ENCODE results near the gene SINHCAF.
A peak's percentile ranks its signal among the peaks of the same experiment; 100 is the strongest.

The SINHCAF gene

DNA sequence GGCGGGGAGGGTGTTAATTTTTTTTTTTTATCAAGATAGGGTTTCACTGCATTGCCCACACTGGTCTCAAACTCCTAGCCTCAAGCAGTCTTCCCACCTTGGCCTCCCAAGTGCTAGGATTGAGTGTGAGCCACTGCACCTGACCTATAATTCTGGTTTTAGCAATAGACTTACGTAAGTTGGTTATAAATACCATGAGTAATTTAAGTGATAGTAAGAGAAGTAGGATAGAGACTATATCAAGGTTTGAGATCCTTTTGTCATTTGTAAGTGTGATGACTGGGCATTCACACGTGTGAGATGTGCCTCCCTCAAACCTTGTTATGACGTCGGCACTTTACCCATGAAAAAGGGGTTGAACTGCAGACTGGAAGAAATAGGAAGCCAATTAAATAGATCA lies 22.5 kb downstream of the SINHCAF start:
- H3K4me3 ChIP-seq (ENCODE audit: low read length) = no peak overlapping the region
- peaks cover 34% of the 10 kb centered on the region for H3K4me1 ChIP-seq (ENCODE audit: insufficient read depth, low read length)
- H3K27me3 ChIP-seq (ENCODE audit: insufficient read depth, low read length) = no peaks in the 10 kb centered on the region
- H3K36me3 ChIP-seq (ENCODE audit: insufficient read depth, low read length) = peaks cover 83% of the 10 kb centered on the region
- 92% methylated on average over 4 of the region's 5 CpGs for WGBS
- H3K9me3 ChIP-seq (ENCODE audit: insufficient read depth, low read depth, low read length) = no peaks in the 10 kb centered on the region
- H3K9ac ChIP-seq (ENCODE audit: low read depth, low read length) = no peak overlapping the region
- no peak overlapping the region for H3K27ac ChIP-seq (ENCODE audit: low read depth, low read length)

GRCh38 chr12:31301311-31301710 lies 24.6 kb downstream of the SINHCAF start:
- Histone ChIP-seq H3K4me3 (ENCODE audit: low read length) (no peak overlapping the region), H3K27ac (ENCODE audit: low read depth, low read length) (no peak overlapping the region), H3K27me3 (ENCODE audit: insufficient read depth, low read length) (no peaks in the 10 kb centered on the region), H3K9ac (ENCODE audit: low read depth, low read length) (no peak overlapping the region), H3K4me1 (ENCODE audit: insufficient read depth, low read length) (peaks cover 33% of the 10 kb centered on the region), H3K9me3 (ENCODE audit: insufficient read depth, low read depth, low read length) (no peaks in the 10 kb centered on the region), H3K36me3 (ENCODE audit: insufficient read depth, low read length) (peaks cover 93% of the 10 kb centered on the region)
- WGBS = 94% methylated on average over 2 of the region's 2 CpGs

DNA sequence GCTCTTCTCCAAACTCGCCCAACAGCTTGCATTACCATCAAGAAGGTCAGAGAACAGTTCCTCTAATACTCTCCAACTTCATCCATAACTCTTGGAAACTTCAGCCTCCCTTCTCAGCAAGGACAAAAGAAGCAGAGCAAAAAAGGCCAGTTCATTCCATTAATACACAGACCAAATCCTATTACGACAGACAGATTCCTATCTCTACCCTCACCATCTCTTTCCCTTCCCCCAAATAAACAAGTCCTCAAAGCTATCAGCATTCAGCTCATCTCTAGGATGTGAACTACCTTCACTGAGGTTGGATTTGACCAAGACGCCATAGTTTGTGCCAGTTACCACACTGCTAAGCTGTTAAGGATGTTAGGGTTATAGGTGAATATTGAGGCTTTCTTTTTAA lies 25.2 kb downstream of the SINHCAF start:
- peaks cover 33% of the 10 kb centered on the region for H3K4me1 ChIP-seq (ENCODE audit: insufficient read depth, low read length)
- no peak overlapping the region for H3K4me3 ChIP-seq (ENCODE audit: low read length)
- H3K27ac ChIP-seq (ENCODE audit: low read depth, low read length) = no peak overlapping the region
- H3K36me3 ChIP-seq (ENCODE audit: insufficient read depth, low read length) = peaks cover 94% of the 10 kb centered on the region
- H3K9me3 ChIP-seq (ENCODE audit: insufficient read depth, low read depth, low read length) = no peaks in the 10 kb centered on the region
- no peak overlapping the region for H3K9ac ChIP-seq (ENCODE audit: low read depth, low read length)
- 88% methylated on average over 3 of the region's 3 CpGs for WGBS
- no peaks in the 10 kb centered on the region for H3K27me3 ChIP-seq (ENCODE audit: insufficient read depth, low read length)

DNA sequence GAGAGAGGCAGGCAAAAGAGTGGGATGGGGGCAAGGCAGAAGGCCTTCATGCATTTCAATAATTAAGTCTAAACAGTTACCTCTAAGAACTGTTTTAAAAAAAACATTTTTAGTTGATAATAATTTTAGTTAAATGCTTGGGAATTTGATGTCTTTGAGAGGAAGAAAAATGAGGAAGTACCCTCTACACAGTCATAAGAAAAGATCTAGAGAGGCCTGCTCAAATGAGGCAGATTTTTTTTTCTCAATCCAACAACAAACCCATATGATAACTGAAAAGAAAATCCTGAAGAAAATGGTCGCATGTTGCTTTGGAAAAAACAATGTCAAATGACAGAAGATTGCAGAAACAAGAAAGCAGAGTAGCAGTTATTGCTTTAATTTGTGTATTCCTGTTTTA lies 25.6 kb downstream of the SINHCAF start:
- Histone ChIP-seq H3K36me3 (ENCODE audit: insufficient read depth, low read length) (peaks cover 97% of the 10 kb centered on the region), H3K27ac (ENCODE audit: low read depth, low read length) (no peak overlapping the region), H3K27me3 (ENCODE audit: insufficient read depth, low read length) (no peaks in the 10 kb centered on the region), H3K9ac (ENCODE audit: low read depth, low read length) (no peak overlapping the region), H3K4me1 (ENCODE audit: insufficient read depth, low read length) (peaks cover 33% of the 10 kb centered on the region), H3K4me3 (ENCODE audit: low read length) (no peak overlapping the region), H3K9me3 (ENCODE audit: insufficient read depth, low read depth, low read length) (no peaks in the 10 kb centered on the region)
- 96% methylated on average over 1 of the region's 1 CpG for WGBS

GRCh38 chr12:31298922-31299321 lies 27.0 kb downstream of the SINHCAF start:
- H3K36me3 ChIP-seq (ENCODE audit: insufficient read depth, low read length) = peaks cover 97% of the 10 kb centered on the region

GRCh38 chr12:31298515-31298910 lies 27.4 kb downstream of the SINHCAF start:
- H3K4me1 ChIP-seq (ENCODE audit: insufficient read depth, low read length) = peaks cover 33% of the 10 kb centered on the region
- H3K9ac ChIP-seq (ENCODE audit: low read depth, low read length) = no peak overlapping the region
- no peak overlapping the region for H3K27ac ChIP-seq (ENCODE audit: low read depth, low read length)
- H3K27me3 ChIP-seq (ENCODE audit: insufficient read depth, low read length) = no peaks in the 10 kb centered on the region
- WGBS = 82% methylated on average over 2 of the region's 2 CpGs
- H3K4me3 ChIP-seq (ENCODE audit: low read length) = no peak overlapping the region
- peaks cover 97% of the 10 kb centered on the region for H3K36me3 ChIP-seq (ENCODE audit: insufficient read depth, low read length)
- H3K9me3 ChIP-seq (ENCODE audit: insufficient read depth, low read depth, low read length) = no peaks in the 10 kb centered on the region

More at GRCh38 chr12:31298922-31299321, 27.0 kb downstream of the SINHCAF start:
- 75% methylated on average over 3 of the region's 3 CpGs for WGBS
- Histone ChIP-seq H3K9ac (ENCODE audit: low read depth, low read length) (no peak overlapping the region), H3K4me3 (ENCODE audit: low read length) (no peak overlapping the region), H3K4me1 (ENCODE audit: insufficient read depth, low read length) (peaks cover 33% of the 10 kb centered on the region), H3K9me3 (ENCODE audit: insufficient read depth, low read depth, low read length) (no peaks in the 10 kb centered on the region), H3K27me3 (ENCODE audit: insufficient read depth, low read length) (no peaks in the 10 kb centered on the region), H3K27ac (ENCODE audit: low read depth, low read length) (no peak overlapping the region)

DNA sequence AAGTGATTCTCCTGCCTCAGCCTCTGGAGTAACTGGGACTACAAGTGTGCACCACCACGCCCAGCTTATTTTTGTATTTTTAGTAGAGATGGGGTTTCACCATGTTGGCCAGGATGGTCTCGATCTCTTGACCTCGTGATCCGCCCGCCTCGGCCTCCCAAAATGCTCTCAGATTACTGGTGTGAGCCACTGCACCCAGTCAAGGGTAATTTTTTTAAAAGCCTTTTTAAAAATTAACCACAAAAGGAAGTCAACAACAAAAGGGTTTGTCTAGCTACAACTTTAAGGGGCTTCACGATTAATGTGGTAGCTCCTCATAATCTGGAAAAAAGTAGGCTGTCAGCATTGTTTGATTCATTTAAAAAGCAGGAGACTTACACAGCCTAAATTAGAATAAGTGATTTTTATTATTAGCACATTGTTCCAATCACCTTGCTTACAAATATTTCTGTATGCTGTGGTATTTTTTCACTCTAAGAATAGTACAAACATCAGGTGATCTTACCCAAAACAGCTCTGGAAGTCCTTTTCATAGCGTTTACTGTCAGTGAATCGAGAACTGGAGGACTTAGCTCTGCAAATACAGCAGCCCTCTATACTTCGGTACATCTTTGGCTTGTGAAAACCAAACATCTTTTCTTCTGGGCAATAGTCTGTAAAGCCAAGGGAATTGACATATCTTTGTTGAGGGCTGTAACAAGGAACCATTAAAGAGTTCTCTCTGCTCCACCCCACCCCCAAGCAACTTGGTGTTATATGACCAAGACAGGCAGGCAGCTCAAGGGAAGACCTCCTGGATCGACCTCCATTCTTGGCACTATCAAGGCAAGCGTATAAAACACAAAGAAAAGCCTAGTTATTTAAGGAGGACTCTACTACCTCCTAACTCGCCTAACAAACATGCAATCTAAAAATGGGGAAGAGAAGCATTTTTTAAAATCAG lies 28.1 kb downstream of the SINHCAF start:
- H3K36me3 ChIP-seq (ENCODE audit: insufficient read depth, low read length) = peaks cover 97% of the 10 kb centered on the region
- H3K9me3 ChIP-seq (ENCODE audit: insufficient read depth, low read depth, low read length) = no peaks in the 10 kb centered on the region
- H3K27ac ChIP-seq (ENCODE audit: low read depth, low read length) = no peak overlapping the region
- H3K9ac ChIP-seq (ENCODE audit: low read depth, low read length) = no peak overlapping the region
- no peak overlapping the region for H3K4me3 ChIP-seq (ENCODE audit: low read length)
- WGBS = 94% methylated on average over 12 of the region's 13 CpGs
- peaks cover 33% of the 10 kb centered on the region for H3K4me1 ChIP-seq (ENCODE audit: insufficient read depth, low read length)
- H3K27me3 ChIP-seq (ENCODE audit: insufficient read depth, low read length) = no peaks in the 10 kb centered on the region

GRCh38 chr12:31289441-31289840 lies 36.5 kb downstream of the SINHCAF start:
- H3K36me3 ChIP-seq (ENCODE audit: insufficient read depth, low read length) = peaks cover 100% of the 10 kb centered on the region
- 86% methylated on average over 2 of the region's 2 CpGs for WGBS
- no peak overlapping the region for H3K9ac ChIP-seq (ENCODE audit: low read depth, low read length)
- no peaks in the 10 kb centered on the region for H3K27me3 ChIP-seq (ENCODE audit: insufficient read depth, low read length)
- no peak overlapping the region for H3K27ac ChIP-seq (ENCODE audit: low read depth, low read length)
- peaks cover 8% of the 10 kb centered on the region for H3K4me1 ChIP-seq (ENCODE audit: insufficient read depth, low read length)
- no peaks in the 10 kb centered on the region for H3K9me3 ChIP-seq (ENCODE audit: insufficient read depth, low read depth, low read length)
- H3K4me3 ChIP-seq (ENCODE audit: low read length) = no peak overlapping the region

DNA sequence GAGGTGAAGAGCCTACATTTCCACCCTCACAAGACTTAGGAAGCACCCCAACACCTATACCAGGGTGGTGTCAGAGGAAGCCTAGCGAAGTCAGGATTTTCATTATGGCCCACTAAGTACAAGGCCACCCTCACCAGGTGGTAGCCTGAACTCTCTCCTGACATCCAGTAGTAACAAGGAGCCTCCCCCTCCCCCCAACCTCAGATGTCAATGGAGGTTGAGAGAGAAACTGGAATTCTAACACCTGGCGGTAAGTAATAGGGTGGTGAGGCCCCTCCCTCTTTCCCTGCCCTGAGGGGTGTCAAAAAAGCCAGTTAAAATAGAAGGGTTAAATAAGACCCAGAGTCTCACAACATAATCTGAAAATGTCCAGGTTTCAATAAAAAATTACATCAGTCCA lies 37.6 kb downstream of the SINHCAF start:
- H3K36me3 ChIP-seq (ENCODE audit: insufficient read depth, low read length) = peaks cover 100% of the 10 kb centered on the region
- H3K9ac ChIP-seq (ENCODE audit: low read depth, low read length) = no peak overlapping the region
- H3K4me1 ChIP-seq (ENCODE audit: insufficient read depth, low read length) = peaks cover 8% of the 10 kb centered on the region
- no peaks in the 10 kb centered on the region for H3K27me3 ChIP-seq (ENCODE audit: insufficient read depth, low read length)
- H3K9me3 ChIP-seq (ENCODE audit: insufficient read depth, low read depth, low read length) = no peaks in the 10 kb centered on the region
- WGBS = 100% methylated on average over 1 of the region's 2 CpGs
- H3K27ac ChIP-seq (ENCODE audit: low read depth, low read length) = no peak overlapping the region
- H3K4me3 ChIP-seq (ENCODE audit: low read length) = no peak overlapping the region

- Histone ChIP-seq H3K36me3 (ENCODE audit: insufficient read depth, low read length) (peaks cover 79% of the 10 kb centered on the region), H3K9ac (ENCODE audit: low read depth, low read length) (no peak overlapping the region), H3K4me3 (ENCODE audit: low read length) (no peak overlapping the region), H3K4me1 (ENCODE audit: insufficient read depth, low read length) (peaks cover 8% of the 10 kb centered on the region), H3K27ac (ENCODE audit: low read depth, low read length) (no peak overlapping the region), H3K27me3 (ENCODE audit: insufficient read depth, low read length) (no peaks in the 10 kb centered on the region), H3K9me3 (ENCODE audit: insufficient read depth, low read depth, low read length) (no peaks in the 10 kb centered on the region)
Measured at GRCh38 chr12:31280183-31280582, 45.8 kb downstream of the SINHCAF start.

DNA sequence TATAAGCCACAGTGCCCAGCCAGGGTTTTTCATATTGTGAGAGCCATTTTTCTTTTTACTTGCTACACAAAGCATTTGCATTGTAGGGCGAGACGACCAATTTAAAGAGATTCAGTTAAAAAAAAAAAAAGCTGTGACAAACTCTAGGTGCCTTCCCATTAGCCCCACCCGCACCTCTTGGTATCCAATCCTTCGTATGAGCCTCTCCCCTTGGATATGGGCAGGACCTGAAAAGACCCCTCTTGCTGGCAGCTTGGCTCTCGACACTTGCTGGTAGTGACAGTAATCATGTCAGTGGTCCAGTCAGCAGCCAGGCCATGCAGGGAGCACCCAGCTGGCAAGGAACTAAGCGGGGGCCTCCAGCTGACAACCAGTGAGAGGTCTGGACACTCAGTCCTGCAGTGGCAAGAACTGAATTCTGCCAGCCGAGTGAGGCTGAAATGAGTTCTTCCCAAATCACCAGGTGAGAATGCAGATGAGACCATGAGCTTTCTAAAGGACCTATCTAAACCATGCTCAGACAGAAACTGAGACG lies 46.5 kb downstream of the SINHCAF start:
- H3K4me1 ChIP-seq (ENCODE audit: insufficient read depth, low read length) = peaks cover 8% of the 10 kb centered on the region
- peaks cover 77% of the 10 kb centered on the region for H3K36me3 ChIP-seq (ENCODE audit: insufficient read depth, low read length)
- no peaks in the 10 kb centered on the region for H3K27me3 ChIP-seq (ENCODE audit: insufficient read depth, low read length)
- H3K9ac ChIP-seq (ENCODE audit: low read depth, low read length) = no peak overlapping the region
- H3K4me3 ChIP-seq (ENCODE audit: low read length) = no peak overlapping the region
- 94% methylated on average over 8 of the region's 8 CpGs for WGBS
- no peaks in the 10 kb centered on the region for H3K9me3 ChIP-seq (ENCODE audit: insufficient read depth, low read depth, low read length)
- peak overlapping the region; percentile 23; the same call in 1 of the 2 replicates for H3K27ac ChIP-seq (ENCODE audit: low read depth, low read length)

Measured in HUES64 (cell line).